HT-29 (cell line): Measurements from ENCODE around the gene TRAF3. TPM values are rescaled to one million over a fixed set of nuclear protein-coding genes. Genes with fewer than 3 reads are reported as not detected.

ENCODE experiments used
- DNase-seq: peaks from one replicate; pipeline ENCODE4 v3.0.0-alpha.2; 2015; ENCODE audit warnings: low spot score
- total RNA-seq: library from RNA; depleted of rRNA; stranded (reverse); fragments of >200 nt; shearing (Covaris generic); gene quantifications from 2 replicates; pipeline ENCODE4 v1.2.3, GENCODE V29; 2014; rRNA removed

TRAF3 gene, protein sequence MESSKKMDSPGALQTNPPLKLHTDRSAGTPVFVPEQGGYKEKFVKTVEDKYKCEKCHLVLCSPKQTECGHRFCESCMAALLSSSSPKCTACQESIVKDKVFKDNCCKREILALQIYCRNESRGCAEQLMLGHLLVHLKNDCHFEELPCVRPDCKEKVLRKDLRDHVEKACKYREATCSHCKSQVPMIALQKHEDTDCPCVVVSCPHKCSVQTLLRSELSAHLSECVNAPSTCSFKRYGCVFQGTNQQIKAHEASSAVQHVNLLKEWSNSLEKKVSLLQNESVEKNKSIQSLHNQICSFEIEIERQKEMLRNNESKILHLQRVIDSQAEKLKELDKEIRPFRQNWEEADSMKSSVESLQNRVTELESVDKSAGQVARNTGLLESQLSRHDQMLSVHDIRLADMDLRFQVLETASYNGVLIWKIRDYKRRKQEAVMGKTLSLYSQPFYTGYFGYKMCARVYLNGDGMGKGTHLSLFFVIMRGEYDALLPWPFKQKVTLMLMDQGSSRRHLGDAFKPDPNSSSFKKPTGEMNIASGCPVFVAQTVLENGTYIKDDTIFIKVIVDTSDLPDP
- 8.7 and 13.5 TPM in 2 replicates for total RNA-seq

DNA sequence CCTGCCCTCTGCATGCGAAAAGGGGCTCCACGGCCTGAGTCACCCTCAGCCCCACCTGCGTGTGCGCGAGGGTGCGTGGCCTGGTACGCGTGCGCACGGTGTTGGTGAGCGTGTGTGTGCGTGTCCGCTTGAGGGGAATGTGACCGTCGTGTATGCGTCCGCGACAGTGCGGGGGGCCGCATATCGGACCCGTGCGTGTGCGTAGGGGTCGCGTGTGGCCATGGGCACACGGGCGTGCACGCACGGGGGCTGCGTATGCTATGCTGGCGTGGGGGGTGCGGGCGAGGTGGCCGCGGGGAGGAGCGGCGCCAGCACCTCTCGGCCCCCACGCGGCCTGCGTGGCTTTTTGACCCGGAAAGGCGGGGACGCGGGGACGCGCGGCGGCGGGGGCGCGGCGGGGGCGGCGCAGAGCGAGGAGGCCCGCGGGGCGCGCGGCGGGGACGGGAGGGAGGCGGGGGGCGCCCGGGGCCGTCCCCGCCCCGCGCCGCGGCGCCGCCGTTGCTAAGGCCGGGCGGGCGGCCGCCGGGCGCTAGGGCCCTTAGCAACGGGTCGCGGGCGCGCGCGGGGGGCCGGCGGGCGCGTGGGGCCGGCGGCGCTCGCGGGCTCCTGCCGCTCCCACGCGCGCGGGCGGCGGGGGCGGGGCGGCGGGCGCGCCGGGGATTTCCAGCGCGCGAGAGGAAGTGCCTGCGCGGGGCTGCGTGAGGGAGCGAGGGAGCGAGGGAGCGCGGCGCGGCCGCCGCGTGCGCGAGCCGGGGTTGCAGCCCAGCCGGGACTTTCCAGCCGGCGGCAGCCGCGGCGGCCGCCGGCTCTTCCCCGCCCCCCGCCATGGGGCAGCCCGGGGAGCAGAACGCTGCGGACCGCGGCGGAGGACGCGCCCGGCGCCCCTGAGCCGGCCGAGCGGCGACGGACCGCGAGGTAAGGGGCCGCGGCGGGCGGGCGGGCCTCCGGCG is at the start of gene TRAF3:
Gene TRAF3 (plus strand): TSS at position 689 of the 950 bp plus-strand sequence. CDS start 92,753 bp downstream, outside the sequence.
- peak; percentile 31 for DNase-seq

DNA sequence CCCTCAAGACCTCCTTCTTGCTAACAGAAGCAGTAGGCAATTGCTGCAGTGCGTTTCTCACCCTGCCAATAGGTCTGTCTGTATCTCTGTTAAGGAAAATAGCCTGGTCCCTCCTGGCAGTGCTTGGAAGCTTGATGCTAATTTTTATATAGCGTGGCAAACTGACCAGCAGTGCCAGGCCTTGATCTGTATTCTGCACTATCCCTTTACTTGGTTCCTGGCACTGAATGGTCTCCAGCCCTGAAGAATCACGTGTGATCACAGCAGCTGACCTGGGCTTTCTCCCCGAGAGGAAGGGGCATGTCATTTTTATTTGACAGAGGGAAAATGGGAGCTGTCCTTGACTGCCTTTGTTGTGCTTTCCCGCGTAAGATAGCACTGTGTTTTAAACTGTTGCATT is 48.7 kb upstream of the TRAF3 start:
- DNase-seq: no peak

DNA sequence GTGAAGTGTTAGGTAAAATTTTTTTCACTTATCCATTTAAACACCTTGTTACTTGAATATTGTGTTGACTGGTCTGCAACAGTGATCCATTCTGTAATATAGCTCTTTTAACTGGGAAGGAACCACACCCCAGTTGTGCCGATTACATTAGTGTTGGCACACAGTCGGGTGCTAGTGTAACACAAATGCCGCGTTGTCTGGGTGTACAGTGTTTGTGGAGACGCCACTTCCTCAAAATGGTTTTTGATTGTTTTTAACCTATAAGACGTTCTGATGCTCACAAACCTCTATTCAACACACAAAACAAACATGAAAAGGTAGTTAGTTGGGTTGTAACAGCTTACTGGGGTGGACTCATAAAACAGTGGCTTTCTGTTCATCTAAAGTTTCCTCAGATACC is 48.0 kb upstream of the TRAF3 start:
- no peak for DNase-seq

DNA sequence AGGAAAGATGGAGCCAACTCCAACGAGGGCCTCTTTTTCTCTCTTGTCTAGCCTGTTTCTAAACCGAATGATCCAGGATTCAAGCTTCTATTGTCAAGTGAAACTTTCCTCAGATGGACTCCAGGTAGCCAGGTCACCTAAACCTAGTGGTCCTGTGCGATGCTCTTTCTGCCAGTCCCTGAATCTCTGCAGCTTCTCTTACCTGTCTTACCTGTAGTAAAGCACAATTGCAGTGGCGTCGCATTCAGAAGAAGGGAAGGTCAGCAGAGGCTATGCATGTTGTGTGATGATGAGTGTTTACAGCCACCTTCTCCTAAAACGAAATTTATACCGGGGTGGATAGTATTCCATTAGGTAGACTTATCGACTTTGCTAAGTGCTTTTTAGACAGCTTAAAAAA is 47.4 kb upstream of the TRAF3 start:
- DNase-seq: no peak

DNA sequence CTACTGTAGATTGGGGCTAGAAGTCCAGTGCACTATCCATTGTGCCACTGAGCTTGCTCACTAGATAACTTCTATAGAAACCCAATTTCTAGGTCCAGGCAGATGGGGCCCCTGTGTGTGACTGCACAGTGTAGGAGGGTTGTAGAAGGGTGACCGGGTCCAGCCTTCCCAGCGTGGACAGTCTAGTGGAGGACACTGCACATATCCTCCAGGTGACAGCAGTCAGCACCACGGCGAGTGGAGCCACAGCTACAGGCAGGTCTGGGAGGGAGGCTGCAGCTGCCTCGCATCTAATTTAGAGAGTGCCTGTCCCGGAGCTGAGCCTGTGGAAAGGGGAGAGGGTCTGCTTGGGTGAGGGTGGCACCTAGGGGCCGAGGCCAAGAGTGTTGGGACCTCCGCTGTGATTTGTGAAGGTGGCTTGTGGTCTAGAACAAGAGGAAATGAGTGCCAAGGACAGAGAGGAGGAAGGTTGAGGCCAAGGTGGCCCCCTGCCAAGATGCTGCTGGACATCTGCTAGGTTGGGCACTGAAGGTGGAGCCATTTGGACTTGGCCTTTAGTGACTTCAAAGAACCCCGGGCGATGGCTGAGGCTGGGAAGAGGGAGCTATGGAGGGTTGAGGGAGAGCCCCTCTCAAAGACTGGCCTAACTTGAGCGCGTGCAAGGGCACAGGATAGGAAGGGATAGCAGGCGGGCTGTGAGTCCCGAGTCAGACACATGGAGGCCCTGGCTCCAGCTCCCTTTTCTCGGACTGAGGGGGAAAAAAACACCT is 46.0 kb upstream of the TRAF3 start:
- DNase-seq: no peak

DNA sequence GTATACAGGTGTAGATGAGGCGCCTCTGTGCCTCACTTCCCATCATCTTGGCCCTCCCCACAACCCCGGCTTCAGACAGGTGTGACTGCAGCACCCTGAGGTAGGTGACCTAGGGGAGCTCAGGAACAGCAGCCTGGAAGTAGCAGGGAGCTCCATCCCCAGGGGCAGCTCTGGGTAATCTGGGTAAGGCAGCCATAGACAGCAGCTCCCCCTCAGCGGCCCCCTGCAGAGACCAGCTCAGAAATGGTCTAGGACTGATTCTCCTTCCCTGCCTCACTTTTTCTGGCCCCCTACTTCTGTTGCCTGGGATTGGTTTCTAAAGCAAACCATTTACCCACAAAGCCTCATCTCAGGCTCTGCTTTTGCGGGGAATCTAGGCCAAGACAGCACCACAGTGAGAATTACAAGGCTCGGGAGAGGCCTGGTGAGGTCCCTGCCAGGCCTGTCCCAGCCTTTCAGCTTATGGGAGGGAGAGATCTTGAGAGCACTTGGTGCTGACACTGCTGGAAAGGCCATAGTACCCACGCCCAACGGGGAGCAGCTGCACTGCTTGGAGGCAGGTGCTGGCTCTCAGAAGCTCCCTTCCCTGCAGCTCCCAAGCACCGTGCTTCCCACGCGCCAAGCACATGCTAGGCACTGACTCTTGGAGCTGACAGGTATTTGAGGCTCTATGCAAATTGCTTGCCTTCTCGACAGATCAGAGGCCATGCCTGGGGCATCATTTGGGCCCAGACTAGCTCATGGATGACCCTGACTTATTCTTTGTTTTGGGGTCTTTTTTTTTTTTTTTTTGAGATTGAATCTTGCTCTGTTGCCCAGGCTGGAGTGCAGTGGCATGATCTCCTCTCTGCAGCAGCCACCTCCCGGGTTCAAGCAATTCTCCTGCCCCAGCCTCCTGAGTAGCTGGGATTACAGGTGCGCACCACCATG is 45.1 kb upstream of the TRAF3 start:
- no peak for DNase-seq

DNA sequence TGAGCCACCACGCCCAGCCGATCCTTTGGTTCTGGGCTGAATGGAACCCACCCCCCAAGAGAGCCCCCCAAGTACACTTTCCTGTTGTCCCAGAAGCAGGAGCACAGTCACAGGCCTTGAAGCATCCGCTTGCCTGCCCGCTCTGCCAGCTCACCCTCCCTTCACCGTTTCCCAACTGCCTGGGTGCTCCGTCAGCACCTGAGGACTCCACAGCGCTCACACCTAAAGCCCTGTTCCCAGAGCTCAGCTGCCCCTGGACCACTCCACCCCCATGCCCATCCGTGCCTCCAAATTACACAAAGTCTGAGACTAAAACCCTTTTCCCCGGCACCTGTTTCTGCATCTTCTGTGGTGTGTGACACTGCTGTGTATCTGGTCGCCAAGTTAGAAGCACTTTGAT is 44.3 kb upstream of the TRAF3 start:
- DNase-seq: no peak

DNA sequence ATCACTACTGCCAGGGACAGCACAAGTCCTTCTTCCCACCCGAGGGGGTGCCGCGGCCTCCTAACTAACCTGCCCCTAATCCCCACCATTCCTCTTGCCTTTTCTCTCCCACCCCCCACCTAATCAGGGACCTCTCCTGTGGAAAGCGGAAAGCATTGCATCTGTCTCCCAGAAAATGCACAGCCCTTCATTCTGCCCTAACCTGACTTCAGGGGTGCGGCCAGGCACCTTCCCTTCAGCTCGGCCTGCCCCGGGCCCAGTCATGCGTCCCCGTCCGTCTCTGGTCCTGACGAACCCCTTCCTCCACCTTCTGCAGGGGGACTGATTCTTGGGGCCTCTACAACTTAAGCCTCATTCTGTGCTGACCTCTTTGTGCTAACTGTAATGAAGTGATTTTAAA is 43.9 kb upstream of the TRAF3 start:
- no peak for DNase-seq

DNA sequence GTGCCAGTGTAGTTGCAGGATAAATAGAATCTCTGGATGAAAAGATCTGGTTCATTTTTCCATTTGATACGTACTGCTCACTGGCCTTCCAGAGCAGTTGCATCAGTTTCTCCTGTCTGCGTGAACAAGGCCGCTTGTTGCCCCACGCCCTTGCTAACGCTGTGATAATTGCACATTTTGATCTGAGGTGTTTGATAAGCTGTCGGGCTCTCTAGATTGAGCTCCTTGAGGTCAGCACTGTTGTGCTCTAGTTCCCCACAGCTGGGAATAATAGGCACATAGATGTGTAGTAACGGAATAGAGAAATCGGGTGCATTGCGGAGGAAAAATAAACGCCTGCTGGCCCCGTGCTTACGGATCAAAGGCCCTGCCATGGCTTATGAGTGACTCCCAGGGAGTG is 42.8 kb upstream of the TRAF3 start:
- no peak for DNase-seq

DNA sequence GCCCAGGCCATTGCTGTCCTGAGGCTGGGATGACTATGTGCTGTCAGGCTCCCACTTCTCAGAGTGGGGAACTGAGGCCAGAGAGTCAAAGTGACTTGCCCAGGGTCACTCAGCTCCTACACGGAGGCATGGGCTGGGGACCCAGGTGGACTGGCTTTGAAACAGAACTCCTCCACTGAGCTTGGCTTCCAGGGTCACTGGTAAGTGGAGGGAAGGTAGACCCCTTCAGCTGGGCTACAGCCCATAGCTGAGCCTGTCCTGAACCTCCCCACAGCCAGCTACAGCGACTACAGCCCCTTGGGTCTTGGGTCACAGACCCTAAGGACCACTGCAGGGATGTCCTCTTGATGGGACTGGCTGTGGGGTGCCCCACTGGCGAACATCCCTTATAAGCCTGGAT is 40.3 kb upstream of the TRAF3 start:
- DNase-seq: no peak

DNA sequence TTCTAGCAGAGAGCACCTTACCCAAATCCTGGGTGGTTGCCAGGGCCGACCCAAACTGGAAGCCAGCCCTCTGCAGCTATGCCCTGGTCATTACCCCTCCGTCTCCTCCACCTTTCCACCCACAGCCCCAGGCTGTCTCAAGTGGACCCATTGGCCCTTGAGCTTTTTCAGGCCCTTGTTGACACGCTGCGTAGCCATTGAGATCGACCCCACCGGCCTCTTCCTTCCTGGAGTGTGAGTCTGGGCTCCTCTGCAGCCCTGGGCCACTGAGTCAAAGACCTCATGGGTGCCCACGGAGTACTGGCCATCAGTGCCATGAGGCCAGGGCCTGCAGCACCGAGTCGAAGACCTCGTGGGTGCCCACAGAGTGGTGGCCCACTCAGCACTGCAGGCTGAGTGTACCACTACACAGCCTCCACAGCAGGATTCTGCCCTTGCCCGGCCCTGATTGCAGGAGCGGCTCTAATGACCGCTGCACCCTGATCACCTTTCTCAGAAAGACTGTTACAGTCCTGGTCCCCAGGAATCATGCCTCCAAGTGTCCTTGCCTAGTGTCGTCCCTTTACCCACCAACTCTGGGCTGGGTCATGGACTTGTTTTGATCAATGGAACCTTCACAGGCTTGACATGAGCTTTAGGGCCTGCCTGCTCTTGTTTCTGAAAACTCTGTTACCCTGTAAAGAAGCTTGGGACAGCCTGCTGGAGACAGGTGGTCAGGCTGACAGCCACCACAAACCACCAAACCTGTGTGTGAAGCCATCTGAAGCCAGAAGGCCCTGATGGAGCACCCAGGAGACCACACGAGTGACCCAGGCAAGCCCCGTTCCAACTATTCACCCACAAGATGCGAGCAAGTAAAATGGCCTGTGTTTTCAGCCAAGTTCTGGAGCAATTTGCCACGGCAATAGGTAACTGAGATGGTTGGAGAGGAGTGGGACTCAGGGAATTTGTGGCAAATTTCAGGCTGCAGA is 39.6 kb upstream of the TRAF3 start:
- DNase-seq: no peak

DNA sequence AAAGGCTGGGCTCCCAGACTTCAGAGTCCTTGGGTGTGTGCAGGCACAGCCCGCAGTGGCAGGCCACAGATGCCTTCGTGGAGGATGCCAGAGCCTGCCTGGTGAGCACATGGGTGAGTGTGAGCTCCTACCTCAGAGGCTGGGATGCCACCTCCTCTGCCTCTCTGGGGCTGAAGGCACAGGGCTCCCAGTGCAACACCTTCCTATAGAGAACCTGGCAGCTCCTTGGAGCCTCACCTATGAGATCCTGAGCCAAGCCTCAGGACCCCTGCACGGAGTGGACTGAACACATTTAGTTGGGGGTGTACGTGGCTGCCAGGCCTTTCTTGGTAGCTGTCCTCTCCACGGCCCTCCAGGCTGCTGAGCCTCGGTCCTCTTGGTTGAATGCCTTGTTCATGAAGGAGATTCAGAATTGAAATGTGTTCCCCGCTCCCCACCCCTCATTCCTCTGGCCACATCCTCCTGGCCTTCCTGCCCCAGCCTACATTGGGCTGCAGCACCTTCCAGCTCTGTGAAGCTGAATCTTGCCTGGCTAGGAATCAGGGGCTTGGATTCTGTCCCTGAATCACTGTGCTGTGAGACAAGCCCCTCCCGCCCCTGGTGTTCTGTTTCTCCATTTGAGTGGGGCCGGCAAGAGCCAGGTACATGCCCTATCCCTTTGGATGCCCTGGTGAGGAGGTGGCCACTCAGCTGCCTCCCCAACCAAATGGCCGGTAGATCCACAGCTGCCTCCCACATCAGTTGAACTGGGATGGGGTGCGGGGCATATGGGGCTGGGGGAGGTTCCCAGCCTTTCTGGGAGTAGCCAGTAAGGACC is 38.7 kb upstream of the TRAF3 start:
- no peak for DNase-seq

DNA sequence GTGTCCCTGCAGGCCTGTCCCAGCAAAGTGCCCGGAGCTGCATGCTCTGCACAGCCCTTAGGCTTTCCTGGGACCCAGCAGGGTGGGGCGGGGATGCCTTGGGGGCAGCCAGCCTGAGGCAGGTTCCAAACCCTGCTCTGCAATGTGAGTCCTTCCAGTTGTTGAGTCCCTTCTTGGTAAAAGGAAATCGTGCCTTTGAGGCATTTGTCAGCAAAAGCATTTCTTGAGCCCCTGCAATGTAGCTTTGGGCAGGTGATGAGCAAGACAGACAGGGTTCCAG is 38.1 kb upstream of the TRAF3 start:
- no peak for DNase-seq

DNA sequence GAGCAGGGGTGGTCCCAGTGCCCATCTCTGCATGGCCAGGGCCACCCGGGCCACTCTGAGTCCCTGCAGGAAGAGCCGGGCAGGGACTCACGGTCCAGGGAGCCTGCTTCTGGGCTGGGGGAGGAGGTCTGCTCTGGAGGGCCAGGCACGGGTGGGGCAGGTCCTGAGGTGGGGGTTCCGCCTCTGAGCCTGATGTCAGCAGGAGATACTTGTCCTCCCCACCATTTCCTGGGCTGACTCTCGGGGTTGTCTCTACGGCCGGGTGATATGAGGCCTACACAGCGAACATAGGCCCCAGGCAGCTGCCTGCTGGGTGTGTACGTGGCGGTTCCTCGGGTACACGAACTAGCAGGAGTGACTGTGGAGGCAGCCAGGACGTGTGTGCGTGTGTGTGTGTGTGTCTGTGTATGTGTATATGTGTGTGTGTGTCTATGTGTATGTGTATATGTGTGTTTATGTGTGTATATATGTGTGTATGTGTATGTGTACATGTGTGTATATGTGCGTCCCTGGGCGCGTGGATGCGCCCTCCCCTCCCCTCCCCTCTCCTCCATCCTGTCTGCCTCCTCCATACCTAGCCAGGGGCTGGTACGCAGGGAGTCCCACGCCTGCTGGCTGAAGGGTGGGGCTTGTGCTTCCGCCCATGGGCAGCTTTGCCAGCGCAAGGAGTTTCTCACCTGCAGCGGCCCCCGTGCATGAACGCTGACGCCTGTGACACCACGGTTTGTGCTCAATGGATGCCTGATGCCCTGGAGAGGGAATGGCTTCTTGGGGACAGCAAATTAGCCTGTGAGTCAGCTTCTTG is 30.4 kb upstream of the TRAF3 start:
- DNase-seq: no peak

DNA sequence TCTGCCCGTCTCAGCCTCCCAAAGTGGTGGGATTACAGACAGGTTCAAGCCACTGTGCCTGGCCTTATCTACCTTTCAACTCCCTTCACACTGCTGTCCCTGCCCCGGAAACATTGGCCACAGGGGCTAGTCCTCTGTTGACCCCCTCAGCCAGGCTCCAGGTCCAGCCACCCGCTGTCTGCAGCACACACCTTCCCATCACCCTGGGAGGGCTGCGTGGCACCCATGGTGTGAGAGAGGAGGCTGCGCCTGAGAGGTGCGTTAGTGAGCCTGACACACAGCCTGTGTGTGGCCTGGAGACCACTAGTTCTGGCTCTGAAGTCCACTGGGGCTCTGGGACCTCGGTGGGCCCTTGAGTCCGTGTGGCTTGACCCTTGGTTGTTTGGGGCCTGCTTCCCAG is 28.4 kb upstream of the TRAF3 start:
- DNase-seq: no peak

DNA sequence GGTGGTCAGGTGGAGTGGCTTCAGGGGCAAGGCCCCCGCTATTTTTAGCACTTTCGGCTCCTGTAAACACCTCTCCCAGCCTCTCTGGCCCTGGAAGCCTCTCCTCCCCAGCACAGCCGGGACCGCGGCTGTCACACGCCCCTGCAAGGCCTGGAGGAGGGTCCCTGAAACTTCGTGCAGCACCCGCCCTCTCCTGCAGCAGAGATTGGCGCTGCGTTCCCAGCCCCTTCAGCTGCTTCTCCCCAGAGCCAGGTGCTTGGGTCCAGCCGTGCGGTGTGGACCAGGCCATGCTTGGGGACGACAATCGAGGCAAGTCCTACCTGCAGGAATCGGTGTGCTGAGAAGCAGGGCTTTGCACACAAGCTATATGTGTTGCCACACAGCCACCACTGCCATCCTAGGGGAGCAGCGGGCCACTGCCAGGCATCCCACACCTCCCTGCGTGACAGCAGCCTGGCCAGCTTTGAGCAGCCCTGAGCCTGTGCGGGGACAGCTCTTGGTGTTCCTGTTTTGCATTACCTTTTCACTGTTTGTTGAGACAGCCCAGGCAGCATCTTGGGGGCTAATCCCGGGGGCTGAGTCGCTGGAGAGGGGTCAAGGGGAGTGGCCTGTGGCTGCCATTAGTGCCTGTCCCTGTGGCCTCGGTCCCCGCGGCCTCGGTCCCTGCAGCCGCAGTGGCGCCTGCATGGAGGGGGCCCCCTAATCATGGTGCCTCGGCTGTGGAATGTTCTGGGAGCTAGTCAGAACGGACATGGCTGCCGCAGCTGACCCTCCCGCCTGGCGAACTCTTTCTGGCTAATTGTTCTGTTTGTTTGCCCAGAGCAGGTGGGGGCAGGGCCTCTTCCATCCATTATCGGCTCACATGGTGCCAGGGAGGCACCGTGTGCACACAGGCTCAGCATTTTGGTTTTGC is 27.6 kb upstream of the TRAF3 start:
- no peak for DNase-seq

DNA sequence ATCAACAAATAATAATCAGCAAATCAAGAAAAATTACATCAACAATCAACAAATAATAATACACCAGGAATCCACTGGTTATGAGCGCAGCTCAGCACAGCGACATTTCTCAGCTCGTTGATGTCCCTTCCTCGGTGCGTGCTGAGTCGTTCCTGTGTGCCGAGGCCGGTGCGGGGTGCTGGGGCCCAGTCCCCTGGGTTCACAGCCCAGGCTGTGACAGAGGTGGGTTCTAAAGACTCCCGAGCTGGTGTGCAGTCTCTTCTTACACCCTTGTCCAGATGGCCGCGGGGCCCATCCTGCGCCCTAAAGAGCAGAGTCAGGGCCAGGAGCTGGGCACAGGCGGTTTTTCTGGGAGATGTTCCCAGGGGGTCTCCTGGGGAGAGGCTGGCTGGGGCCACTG is 26.9 kb upstream of the TRAF3 start:
- DNase-seq: no peak
